ENCODE data around the gene ATL2.

The ATL2 gene

DNA sequence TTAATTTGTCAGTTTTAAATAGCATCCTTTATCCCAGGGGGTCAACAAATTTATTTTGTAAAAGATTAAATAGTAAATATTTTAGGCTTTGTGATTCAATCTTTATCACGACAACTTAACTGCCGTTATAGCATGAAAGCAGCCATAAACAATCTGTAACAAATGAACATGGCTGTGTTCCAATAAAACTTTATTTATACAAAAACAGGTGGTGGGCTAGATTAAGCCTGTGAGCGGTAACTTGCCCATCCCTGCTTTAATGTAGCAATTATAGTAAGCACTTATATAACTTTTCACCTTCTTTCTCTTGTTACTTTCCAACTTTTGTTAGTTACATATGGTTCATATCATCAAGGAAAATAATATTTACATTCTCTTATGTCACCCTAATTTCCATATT is 121.9 kb downstream of the ATL2 start:
- Histone ChIP-seq H3K36me3 (ENCODE audit: low read depth) (no peaks in the 10 kb centered on the region), H3K4me1 (ENCODE audit: insufficient read depth, poor library complexity, severe bottlenecking) (no peaks in the 10 kb centered on the region), H3K27ac (ENCODE audit: poor library complexity, severe bottlenecking) (no peak overlapping the region), H3K9me3 (ENCODE audit: severe bottlenecking) (no peaks in the 10 kb centered on the region), H3K4me3 (ENCODE audit: severe bottlenecking) (no peak overlapping the region), H3K27me3 (ENCODE audit: insufficient read depth, poor library complexity, severe bottlenecking) (no peaks in the 10 kb centered on the region)
- ATAC-seq (ENCODE audit: low read depth) (no peak), DNase-seq (ENCODE audit: low spot score) (no peak)
- TF ChIP-seq, protein P1, sequence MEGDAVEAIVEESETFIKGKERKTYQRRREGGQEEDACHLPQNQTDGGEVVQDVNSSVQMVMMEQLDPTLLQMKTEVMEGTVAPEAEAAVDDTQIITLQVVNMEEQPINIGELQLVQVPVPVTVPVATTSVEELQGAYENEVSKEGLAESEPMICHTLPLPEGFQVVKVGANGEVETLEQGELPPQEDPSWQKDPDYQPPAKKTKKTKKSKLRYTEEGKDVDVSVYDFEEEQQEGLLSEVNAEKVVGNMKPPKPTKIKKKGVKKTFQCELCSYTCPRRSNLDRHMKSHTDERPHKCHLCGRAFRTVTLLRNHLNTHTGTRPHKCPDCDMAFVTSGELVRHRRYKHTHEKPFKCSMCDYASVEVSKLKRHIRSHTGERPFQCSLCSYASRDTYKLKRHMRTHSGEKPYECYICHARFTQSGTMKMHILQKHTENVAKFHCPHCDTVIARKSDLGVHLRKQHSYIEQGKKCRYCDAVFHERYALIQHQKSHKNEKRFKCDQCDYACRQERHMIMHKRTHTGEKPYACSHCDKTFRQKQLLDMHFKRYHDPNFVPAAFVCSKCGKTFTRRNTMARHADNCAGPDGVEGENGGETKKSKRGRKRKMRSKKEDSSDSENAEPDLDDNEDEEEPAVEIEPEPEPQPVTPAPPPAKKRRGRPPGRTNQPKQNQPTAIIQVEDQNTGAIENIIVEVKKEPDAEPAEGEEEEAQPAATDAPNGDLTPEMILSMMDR (IDR thresholded peaks at IDR 0.05; ENCODE audit: poor library complexity, severe bottlenecking) = no peak

DNA sequence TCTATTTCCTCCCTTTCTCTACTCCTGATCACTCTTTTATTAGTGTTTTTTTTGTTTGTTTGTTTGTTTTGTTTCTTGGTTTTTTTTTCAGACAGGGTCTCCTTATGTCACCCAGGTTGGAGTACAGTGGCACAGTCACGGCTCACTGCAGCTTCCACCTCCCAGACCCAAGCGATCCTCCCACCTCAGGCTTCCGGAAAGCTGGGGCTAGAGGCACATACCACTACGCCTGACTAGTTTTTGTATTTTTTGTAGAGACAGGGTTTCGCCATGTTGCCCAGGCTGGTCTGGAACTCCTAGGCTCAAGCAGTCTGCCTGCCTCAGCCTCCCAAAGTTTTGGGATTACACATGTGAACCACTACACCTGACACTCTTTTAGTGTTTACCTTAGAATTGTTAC is 122.3 kb downstream of the ATL2 start:
- H3K9me3 ChIP-seq (ENCODE audit: severe bottlenecking) = no peaks in the 10 kb centered on the region
- DNase-seq (ENCODE audit: low spot score) (no peak), ATAC-seq (ENCODE audit: low read depth) (no peak)
- no peak overlapping the region for H3K27ac ChIP-seq (ENCODE audit: poor library complexity, severe bottlenecking)
- no peaks in the 10 kb centered on the region for H3K36me3 ChIP-seq (ENCODE audit: low read depth)
- TF ChIP-seq, protein P1 (IDR thresholded peaks at IDR 0.05; ENCODE audit: poor library complexity, severe bottlenecking) = no peak
- H3K4me1 ChIP-seq (ENCODE audit: insufficient read depth, poor library complexity, severe bottlenecking) = no peaks in the 10 kb centered on the region
- H3K27me3 ChIP-seq (ENCODE audit: insufficient read depth, poor library complexity, severe bottlenecking) = no peaks in the 10 kb centered on the region
- H3K4me3 ChIP-seq (ENCODE audit: severe bottlenecking) = no peak overlapping the region

DNA sequence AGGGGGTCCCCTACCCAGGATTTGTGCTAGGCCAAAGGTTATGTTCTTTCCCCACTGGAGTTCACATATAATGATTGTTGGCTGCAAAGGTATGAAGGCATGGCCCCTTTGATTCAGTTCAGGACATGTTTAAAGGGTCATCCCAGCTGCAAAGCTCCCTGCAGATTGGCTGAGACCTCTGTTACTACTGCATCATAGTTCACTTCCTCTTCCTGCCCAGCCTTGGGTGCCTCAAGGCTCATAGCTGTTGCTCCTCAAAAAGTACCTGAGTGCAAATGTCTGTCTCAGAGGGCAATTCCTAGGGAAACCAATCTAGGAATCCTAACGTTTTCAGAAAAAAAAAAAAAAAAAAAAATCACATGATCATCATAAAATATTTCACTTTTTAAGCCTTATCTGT is 125.1 kb downstream of the ATL2 start:
- no peak overlapping the region for H3K27ac ChIP-seq (ENCODE audit: poor library complexity, severe bottlenecking)
- no peaks in the 10 kb centered on the region for H3K27me3 ChIP-seq (ENCODE audit: insufficient read depth, poor library complexity, severe bottlenecking)
- no peaks in the 10 kb centered on the region for H3K36me3 ChIP-seq (ENCODE audit: low read depth)
- TF ChIP-seq, protein P1 (IDR thresholded peaks at IDR 0.05; ENCODE audit: poor library complexity, severe bottlenecking) = no peak
- no peak for DNase-seq (ENCODE audit: low spot score)
- no peak for ATAC-seq (ENCODE audit: low read depth)
- H3K9me3 ChIP-seq (ENCODE audit: severe bottlenecking) = no peaks in the 10 kb centered on the region
- H3K4me3 ChIP-seq (ENCODE audit: severe bottlenecking) = no peak overlapping the region
- no peaks in the 10 kb centered on the region for H3K4me1 ChIP-seq (ENCODE audit: insufficient read depth, poor library complexity, severe bottlenecking)

DNA sequence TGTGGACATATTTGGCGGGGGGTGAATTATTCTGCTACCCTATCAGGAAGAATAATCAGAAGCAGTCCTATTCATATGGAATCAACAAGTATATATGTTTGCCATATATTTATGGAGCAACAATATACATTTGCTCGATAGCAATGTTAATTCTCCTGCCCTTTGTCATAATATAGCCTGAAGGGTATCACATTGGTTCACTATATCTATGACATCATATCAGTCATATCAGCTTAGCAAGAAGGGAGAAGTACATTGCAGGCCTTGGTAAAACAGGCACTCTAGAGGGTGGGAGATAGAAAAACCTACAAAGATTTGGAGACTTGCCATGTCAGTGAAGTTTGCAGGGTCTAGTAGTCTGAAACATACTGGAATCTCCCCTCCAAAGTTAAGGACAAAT is 128.4 kb downstream of the ATL2 start:
- no peaks in the 10 kb centered on the region for H3K4me1 ChIP-seq (ENCODE audit: insufficient read depth, poor library complexity, severe bottlenecking)
- H3K4me3 ChIP-seq (ENCODE audit: severe bottlenecking) = no peak overlapping the region
- ATAC-seq (ENCODE audit: low read depth) (no peak), DNase-seq (ENCODE audit: low spot score) (no peak)
- no peaks in the 10 kb centered on the region for H3K9me3 ChIP-seq (ENCODE audit: severe bottlenecking)
- TF ChIP-seq, protein P1 (IDR thresholded peaks at IDR 0.05; ENCODE audit: poor library complexity, severe bottlenecking) = no peak
- no peaks in the 10 kb centered on the region for H3K27me3 ChIP-seq (ENCODE audit: insufficient read depth, poor library complexity, severe bottlenecking)
- no peak overlapping the region for H3K27ac ChIP-seq (ENCODE audit: poor library complexity, severe bottlenecking)
- no peaks in the 10 kb centered on the region for H3K36me3 ChIP-seq (ENCODE audit: low read depth)

DNA sequence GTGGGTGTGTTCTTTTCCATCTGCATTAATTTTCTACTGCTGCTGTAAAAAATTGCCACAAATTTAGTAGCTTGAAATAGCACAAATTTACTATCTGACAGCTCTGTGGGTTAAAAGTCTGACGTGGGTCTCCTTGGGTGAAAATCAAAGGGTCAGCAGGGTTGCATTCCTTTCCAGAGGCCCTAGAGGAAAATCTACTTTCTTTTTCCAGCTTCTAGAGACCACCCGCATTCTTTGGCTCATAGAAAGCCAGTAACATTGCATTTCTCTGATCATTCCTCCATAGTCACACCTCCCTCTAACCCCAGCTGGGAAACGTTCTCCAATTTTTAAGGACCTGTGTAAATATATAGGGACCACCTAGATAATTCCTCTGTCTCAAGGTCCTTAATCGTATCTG is 128.8 kb downstream of the ATL2 start:
- ATAC-seq (ENCODE audit: low read depth) (no peak), DNase-seq (ENCODE audit: low spot score) (no peak)
- no peak overlapping the region for H3K4me3 ChIP-seq (ENCODE audit: severe bottlenecking)
- no peaks in the 10 kb centered on the region for H3K9me3 ChIP-seq (ENCODE audit: severe bottlenecking)
- H3K36me3 ChIP-seq (ENCODE audit: low read depth) = no peaks in the 10 kb centered on the region
- H3K27me3 ChIP-seq (ENCODE audit: insufficient read depth, poor library complexity, severe bottlenecking) = no peaks in the 10 kb centered on the region
- no peak overlapping the region for H3K27ac ChIP-seq (ENCODE audit: poor library complexity, severe bottlenecking)
- TF ChIP-seq, protein P1 (IDR thresholded peaks at IDR 0.05; ENCODE audit: poor library complexity, severe bottlenecking) = no peak
- no peaks in the 10 kb centered on the region for H3K4me1 ChIP-seq (ENCODE audit: insufficient read depth, poor library complexity, severe bottlenecking)
